CD4-positive, alpha-beta T cell treated with Interleukin-4 for 1 hour (primary cell): ENCODE data around the gene PEX5L.

ENCODE experiments used
- DNase-seq, 2 donors: peaks; one replicate each; pipeline ENCODE4 v3.0.0-alpha.2; 2020 to 2022

PEX5L gene

GRCh38 chr3:179765396-179765795 is 271.3 kb downstream of the PEX5L start:
- DNase-seq, result no peak

- no peak for DNase-seq
Observed at GRCh38 chr3:179760944-179761343, 275.8 kb downstream of the PEX5L start.

- DNase-seq, result peak in 1 of 2 donors; percentile 7
Observed at GRCh38 chr3:179750720-179751328, 285.9 kb downstream of the PEX5L start.

GRCh38 chr3:179745716-179746115 is 291.0 kb downstream of the PEX5L start:
- DNase-seq, result no peak

GRCh38 chr3:179745079-179745478 is 291.7 kb downstream of the PEX5L start:
- no peak for DNase-seq
